Measurements from ENCODE around the gene TCIRG1. TPM values are rescaled to one million over a fixed set of nuclear protein-coding genes. Genes with fewer than 3 reads are reported as not detected.

The TCIRG1 gene
- total RNA-seq, 1 donor from 2014 or later: 385 TPM

- no peaks in the 10 kb centered on the region for H3K36me3 ChIP-seq
- no peak overlapping the region for H3K27ac ChIP-seq
- H3K4me1 ChIP-seq: peaks cover 9 to 23% of the 10 kb centered on the region in 2 donors
- TF ChIP-seq CTCF (IDR thresholded peaks at IDR 0.05): no peak
- no peak for DNase-seq (ENCODE audit: low spot score in 2 of 2)
- no peak overlapping the region for H3K4me3 ChIP-seq
- no peaks in the 10 kb centered on the region for H3K9me3 ChIP-seq
- intact Hi-C loops (cut with DNase I): loop anchor here (10.0 kb wide), 1 partner anchor 198 kb away; no protein-coding TSS in a partner anchor
- no peaks in the 10 kb centered on the region for H3K27me3 ChIP-seq
Measured at GRCh38 chr11:68006606-68007166, 32.1 kb upstream of the TCIRG1 start.

GRCh38 chr11:68007498-68008380 is 31.1 kb upstream of the TCIRG1 start:
- no peaks in the 10 kb centered on the region for H3K27me3 ChIP-seq
- H3K27ac ChIP-seq: no peak overlapping the region
- no peak for TF ChIP-seq CTCF (IDR thresholded peaks at IDR 0.05)
- H3K36me3 ChIP-seq: no peaks in the 10 kb centered on the region
- no peaks in the 10 kb centered on the region for H3K9me3 ChIP-seq
- H3K4me3 ChIP-seq: no peak overlapping the region
- DNase-seq (ENCODE audit: low spot score in 2 of 2): no peak
- H3K4me1 ChIP-seq: peaks cover 9 to 25% of the 10 kb centered on the region in 2 donors
- intact Hi-C loops (cut with DNase I): loop anchor here (10.0 kb wide), 1 partner anchor 197 kb away; no protein-coding TSS in a partner anchor

GRCh38 chr11:68008381-68009337 is 30.2 kb upstream of the TCIRG1 start:
- no peaks in the 10 kb centered on the region for H3K36me3 ChIP-seq
- no peaks in the 10 kb centered on the region for H3K9me3 ChIP-seq
- DNase-seq (ENCODE audit: low spot score in 2 of 2): no peak
- H3K27ac ChIP-seq: peak overlapping the region in 1 of 2 donors; percentile 91
- H3K27me3 ChIP-seq: no peaks in the 10 kb centered on the region
- no peak for TF ChIP-seq CTCF (IDR thresholded peaks at IDR 0.05)
- intact Hi-C loops (cut with DNase I): loop anchor here (10.0 kb wide), 1 partner anchor 196 kb away; no protein-coding TSS in a partner anchor
- H3K4me3 ChIP-seq: no peak overlapping the region
- H3K4me1 ChIP-seq: peaks cover 9 to 24% of the 10 kb centered on the region in 2 donors

- Histone ChIP-seq H3K4me1 (peaks cover 9 to 29% of the 10 kb centered on the region in 2 donors), H3K27me3 (no peaks in the 10 kb centered on the region), H3K9me3 (no peaks in the 10 kb centered on the region), H3K27ac (peak overlapping the region; percentile 82 to 91), H3K4me3 (peak overlapping the region; percentile 35 to 60), H3K36me3 (no peaks in the 10 kb centered on the region)
- intact Hi-C loops (cut with DNase I): loop anchor here (1.0 to 10.0 kb wide), 5 partner anchors 21 to 435 kb away; partner anchors contain the start of genes CHKA, NDUFS8 and TCIRG1
- no peak for DNase-seq (ENCODE audit: low spot score in 2 of 2)
- TF ChIP-seq CTCF (IDR thresholded peaks at IDR 0.05): peak in 2 of 3 experiments; percentile 5 to 37
Measured at GRCh38 chr11:68009391-68010089, 29.3 kb upstream of the TCIRG1 start.
